Measurements from ENCODE around the gene ATP8A2. TPM values are rescaled to one million over a fixed set of nuclear protein-coding genes. Genes with fewer than 3 reads are reported as not detected.

ATP8A2 gene
- total RNA-seq, 1 donor from 2014 or later = 1.7 TPM

DNA sequence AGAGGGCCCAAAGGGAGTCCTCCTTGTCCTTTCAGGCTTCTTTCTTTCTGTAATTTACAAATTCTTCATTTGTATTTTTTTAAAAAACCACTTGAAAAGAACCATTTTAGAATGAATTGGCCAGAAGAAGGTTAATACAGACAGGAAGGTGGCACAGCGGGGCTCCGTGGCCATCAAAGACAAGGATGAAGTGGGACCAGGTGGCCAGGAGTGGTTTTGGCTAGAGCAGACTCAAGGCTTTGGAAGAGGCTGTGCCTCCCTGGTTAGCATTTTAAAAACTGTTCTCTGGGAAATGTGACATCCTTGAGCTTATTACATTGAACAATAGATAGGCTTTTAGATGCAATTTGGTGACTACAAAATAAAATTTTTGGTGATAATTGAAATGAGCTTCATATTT lies 48.4 kb downstream of the ATP8A2 start:
- peaks cover 5% of the 10 kb centered on the region for H3K27me3 ChIP-seq (ENCODE audit: low read depth)
- intact Hi-C loops (cut with DNase I) = no loop called here
- H3K36me3 ChIP-seq = no peaks in the 10 kb centered on the region
- no peak overlapping the region for H3K27ac ChIP-seq
- no peaks in the 10 kb centered on the region for H3K4me1 ChIP-seq
- no peaks in the 10 kb centered on the region for H3K9me3 ChIP-seq
- DNase-seq (no peak), ATAC-seq (no peak)
- TF ChIP-seq CTCF (IDR thresholded peaks at IDR 0.05) = no peak
- H3K4me3 ChIP-seq = no peak overlapping the region

- Histone ChIP-seq H3K4me3 (no peak overlapping the region), H3K27me3 (ENCODE audit: low read depth) (peaks cover 5% of the 10 kb centered on the region), H3K27ac (no peak overlapping the region), H3K4me1 (no peaks in the 10 kb centered on the region), H3K36me3 (no peaks in the 10 kb centered on the region), H3K9me3 (no peaks in the 10 kb centered on the region)
- intact Hi-C loops (cut with DNase I) = no loop called here
- DNase-seq (no peak), ATAC-seq (no peak)
- no peak for TF ChIP-seq CTCF (IDR thresholded peaks at IDR 0.05)
Observed at GRCh38 chr13:25421612-25422011, 49.8 kb downstream of the ATP8A2 start.

DNA sequence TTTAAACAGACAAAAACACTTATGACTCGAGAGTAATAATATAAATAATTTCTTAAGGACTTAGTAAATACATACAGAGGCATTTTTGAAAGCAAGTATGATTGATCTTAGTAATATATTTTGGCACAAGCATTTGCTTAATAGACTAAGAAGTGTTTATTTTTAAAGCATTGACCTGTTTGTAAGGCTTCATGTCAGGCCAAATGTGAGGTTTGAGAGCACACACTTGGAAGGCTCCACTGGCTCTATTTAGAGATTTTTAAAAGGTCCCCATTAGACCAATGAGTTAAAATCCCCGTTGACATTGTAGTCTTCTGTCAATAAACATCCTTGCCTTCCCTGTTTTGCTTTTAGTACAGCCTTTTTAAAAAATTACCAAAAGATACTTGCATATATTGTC lies 50.4 kb downstream of the ATP8A2 start:
- no peaks in the 10 kb centered on the region for H3K4me1 ChIP-seq
- intact Hi-C loops (cut with DNase I) = no loop called here
- H3K4me3 ChIP-seq = no peak overlapping the region
- no peak overlapping the region for H3K27ac ChIP-seq
- ATAC-seq = no peak
- DNase-seq = no peak
- H3K36me3 ChIP-seq = no peaks in the 10 kb centered on the region
- peaks cover 3% of the 10 kb centered on the region for H3K27me3 ChIP-seq (ENCODE audit: low read depth)
- no peaks in the 10 kb centered on the region for H3K9me3 ChIP-seq
- no peak for TF ChIP-seq CTCF (IDR thresholded peaks at IDR 0.05)

DNA sequence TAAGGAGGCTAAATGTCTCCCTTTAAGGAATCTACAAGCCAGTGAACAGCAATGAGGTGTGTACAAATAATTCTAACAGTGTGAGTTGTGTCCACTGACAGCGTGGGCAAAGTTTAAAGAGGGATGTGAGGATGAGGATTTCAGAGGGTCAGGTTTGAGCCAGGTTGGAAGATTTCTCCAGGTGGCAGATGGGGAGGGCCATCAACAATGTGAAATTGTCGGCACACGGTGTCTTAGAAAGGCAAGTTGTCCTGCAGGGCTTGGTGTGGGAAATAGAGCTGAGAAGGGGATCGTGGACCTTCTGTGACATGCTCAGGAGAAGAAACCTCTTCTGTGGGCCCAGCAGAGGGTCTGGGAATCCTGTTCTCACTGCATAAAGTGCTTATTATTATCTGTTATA lies 52.1 kb downstream of the ATP8A2 start:
- TF ChIP-seq CTCF (IDR thresholded peaks at IDR 0.05) = no peak
- no peaks in the 10 kb centered on the region for H3K27me3 ChIP-seq (ENCODE audit: low read depth)
- no peak overlapping the region for H3K27ac ChIP-seq
- no peaks in the 10 kb centered on the region for H3K9me3 ChIP-seq
- H3K4me1 ChIP-seq = no peaks in the 10 kb centered on the region
- DNase-seq = no peak
- H3K4me3 ChIP-seq = no peak overlapping the region
- no peak for ATAC-seq
- intact Hi-C loops (cut with DNase I) = no loop called here
- H3K36me3 ChIP-seq = no peaks in the 10 kb centered on the region

DNA sequence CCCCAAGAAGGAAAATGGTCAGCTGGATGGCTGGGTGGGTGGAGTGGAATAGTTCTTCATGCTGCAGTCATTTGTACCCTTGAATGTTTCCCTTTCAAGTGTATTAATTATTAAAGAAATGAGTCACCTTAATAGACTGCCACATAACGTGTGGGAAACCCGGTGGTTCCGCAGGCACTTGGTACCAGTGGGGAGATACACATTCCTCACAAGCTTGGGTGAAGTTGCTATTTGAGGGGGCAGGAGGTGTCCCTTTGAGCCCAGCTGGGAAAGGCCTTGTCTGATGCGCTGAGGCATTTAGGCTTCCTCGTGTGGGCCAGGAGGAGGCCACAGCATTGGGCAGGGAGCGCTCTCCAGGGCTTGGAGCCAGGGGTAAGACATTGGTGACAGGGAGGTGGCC lies 57.7 kb downstream of the ATP8A2 start:
- TF ChIP-seq CTCF (IDR thresholded peaks at IDR 0.05) = no peak
- intact Hi-C loops (cut with DNase I) = no loop called here
- no peaks in the 10 kb centered on the region for H3K9me3 ChIP-seq
- ATAC-seq (no peak), DNase-seq (no peak)
- no peak overlapping the region for H3K27ac ChIP-seq
- H3K4me1 ChIP-seq = no peaks in the 10 kb centered on the region
- H3K27me3 ChIP-seq (ENCODE audit: low read depth) = no peaks in the 10 kb centered on the region
- no peak overlapping the region for H3K4me3 ChIP-seq
- H3K36me3 ChIP-seq = no peaks in the 10 kb centered on the region

GRCh38 chr13:25432691-25433090 lies 60.9 kb downstream of the ATP8A2 start:
- Histone ChIP-seq H3K36me3 (no peaks in the 10 kb centered on the region), H3K27me3 (ENCODE audit: low read depth) (peaks cover 4% of the 10 kb centered on the region), H3K9me3 (no peaks in the 10 kb centered on the region), H3K27ac (no peak overlapping the region), H3K4me1 (no peaks in the 10 kb centered on the region), H3K4me3 (no peak overlapping the region)
- ATAC-seq (no peak), DNase-seq (no peak)
- intact Hi-C loops (cut with DNase I) = no loop called here
- no peak for TF ChIP-seq CTCF (IDR thresholded peaks at IDR 0.05)

Measured in lower lobe of right lung (tissue), 2 donors.